WTC11 (cell line): ENCODE results near the gene CAPRIN2. TPM values are rescaled to one million over a fixed set of nuclear protein-coding genes. Genes with fewer than 3 reads are reported as not detected.

Experiments used
- ATAC-seq: fragments of 200-7000 bp; cut with Tn5 transposase; 2 replicates; pipeline ENCODE4 v1.10.0; 2021; ENCODE audit warnings: mild to moderate bottlenecking, moderate library complexity
- CTCF ChIA-PET: fragments of 300-600 bp; sonication (Branson Sonifier 250); formaldehyde crosslinking; loops from one replicate; lab custom pipeline; 2021; ENCODE audit warnings: antibody characterized with exemption; lab: Charles Lee
- POLR2A ChIA-PET: fragments of 350-600 bp; sonication (Branson Sonifier 250); formaldehyde crosslinking; loops from one replicate; lab custom pipeline; 2021; ENCODE audit warnings: antibody characterized with exemption; lab: Charles Lee
- DNase-seq: peaks from one replicate; pipeline ENCODE4 v3.0.0; 2021; ENCODE audit warnings: low spot score
- H3K27ac Mint-ChIP-seq: 2 replicates; pipeline ENCODE4 v1.8.0; 2021; ENCODE audit warnings: mixed read lengths
- H3K27me3 Mint-ChIP-seq: 2 replicates; pipeline ENCODE4 v1.8.0; 2021; ENCODE audit warnings: low read depth, mild to moderate bottlenecking, moderate library complexity, mixed read lengths
- H3K36me3 Mint-ChIP-seq: 2 replicates; pipeline ENCODE4 v1.8.0; 2021; ENCODE audit warnings: mixed read lengths
- H3K4me1 Mint-ChIP-seq: 2 replicates; pipeline ENCODE4 v1.8.0; 2022; ENCODE audit warnings: mixed read lengths
- H3K4me3 Mint-ChIP-seq: 2 replicates; pipeline ENCODE4 v1.8.0; 2021; ENCODE audit warnings: mild to moderate bottlenecking, moderate library complexity, mixed read lengths
- H3K9me3 Mint-ChIP-seq: 2 replicates; pipeline ENCODE4 v1.8.0; 2021; ENCODE audit warnings: mixed read lengths
- CREB1 ChIP-seq: sonication (generic); formaldehyde crosslinking; IDR thresholded peaks from 2 replicates; pipeline ENCODE4 v1.8.0; 2023; ENCODE audit warnings: mild to moderate bottlenecking, missing genetic modification reagents
- GTF2I ChIP-seq: fragments of 250-450 bp; sonication (Bioruptor Pico); conservative IDR thresholded peaks from 2 replicates; pipeline ENCODE4 v1.4.0; 2021; ENCODE audit warnings: mild to moderate bottlenecking
- HMGA2 ChIP-seq: fragments of 250-450 bp; sonication (Bioruptor Pico); IDR thresholded peaks from 2 replicates; pipeline ENCODE4 v1.4.0; 2021; ENCODE audit warnings: mild to moderate bottlenecking, moderate library complexity
- TEAD4 ChIP-seq: sonication (generic); formaldehyde crosslinking; IDR thresholded peaks from 2 replicates; pipeline ENCODE4 v1.8.0; 2022; ENCODE audit warnings: mild to moderate bottlenecking, missing genetic modification reagents
- ZNF219 ChIP-seq: sonication (generic); formaldehyde crosslinking; IDR thresholded peaks from 2 replicates; pipeline ENCODE4 v1.8.0; 2023; ENCODE audit warnings: missing genetic modification reagents, mild to moderate bottlenecking, borderline replicate concordance
- ZNF396 ChIP-seq: fragments of 250-450 bp; sonication (Bioruptor Pico); IDR thresholded peaks from 2 replicates; pipeline ENCODE4 v1.8.0; 2021; ENCODE audit warnings: mild to moderate bottlenecking, moderate library complexity, borderline replicate concordance
- total RNA-seq: library from RNA; stranded (reverse); gene quantifications from 3 replicates; pipeline ENCODE4 v1.2.3, GENCODE V29; 2021
- TF ChIP-seq, protein P1 (sequence below): sonication (generic); formaldehyde crosslinking; IDR thresholded peaks from 2 replicates; pipeline ENCODE4 v1.8.0; 2023; ENCODE audit warnings: missing genetic modification reagents, mild to moderate bottlenecking, borderline replicate concordance
- TF ChIP-seq, protein P2 (sequence below): sonication (generic); formaldehyde crosslinking; IDR thresholded peaks from 2 replicates; pipeline ENCODE4 v1.8.1; 2022; ENCODE audit warnings: low read depth, missing genetic modification reagents, borderline replicate concordance
- TF ChIP-seq, protein P3 (sequence below): sonication (generic); formaldehyde crosslinking; IDR thresholded peaks from 2 replicates; pipeline ENCODE4 v1.8.0; 2022; ENCODE audit warnings: mild to moderate bottlenecking, missing genetic modification reagents
- TF ChIP-seq, protein P4 (sequence below): sonication (generic); formaldehyde crosslinking; IDR thresholded peaks from 2 replicates; pipeline ENCODE4 v1.8.1; 2022; ENCODE audit warnings: missing genetic modification reagents, borderline replicate concordance
- TF ChIP-seq, protein P5 (sequence below): sonication (generic); formaldehyde crosslinking; conservative IDR thresholded peaks from 2 replicates; pipeline ENCODE4 v1.8.1; 2023; ENCODE audit warnings: mild to moderate bottlenecking, low read depth, missing genetic modification reagents, moderate library complexity
- TF ChIP-seq, protein P6 (sequence below): sonication (generic); formaldehyde crosslinking; IDR thresholded peaks from 2 replicates; pipeline ENCODE4 v1.8.1; 2023; ENCODE audit warnings: mild to moderate bottlenecking, missing genetic modification reagents

CAPRIN2 gene
- total RNA-seq, 1 experiment from 2014 or later, result 62.7 TPM

DNA sequence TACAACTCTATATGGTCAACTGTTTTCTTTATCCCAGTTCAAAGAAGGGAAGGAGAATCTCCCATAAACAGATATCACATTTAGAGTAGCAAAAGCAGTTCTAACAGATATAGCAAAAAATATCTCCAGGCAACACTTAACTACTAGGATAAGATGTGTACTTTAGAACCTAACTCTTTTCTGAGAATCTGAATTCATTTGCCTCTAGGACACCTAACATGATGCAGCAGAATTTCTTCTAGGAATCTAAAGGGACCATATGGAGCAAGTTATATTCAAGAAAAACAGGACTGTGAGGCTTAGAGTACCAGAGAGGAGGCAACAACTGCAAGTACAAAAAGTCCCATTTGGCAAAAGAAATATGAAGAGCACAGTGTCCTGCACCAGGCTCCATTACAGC lies 24.4 kb upstream of the CAPRIN2 start:
- Mint-ChIP-seq H3K27me3 (peaks cover 22% of the 10 kb centered on the region), H3K36me3 (peaks cover 80% of the 10 kb centered on the region)
- POLR2A ChIA-PET, result no interaction called here

More for the DNA sequence above, 24.4 kb upstream of the CAPRIN2 start:
- no peak overlapping the region for H3K4me3 Mint-ChIP-seq
- H3K9me3 Mint-ChIP-seq, result peaks cover 69% of the 10 kb centered on the region
- no peak for TF ChIP-seq HMGA2
- no peak for TF ChIP-seq CREB1 (CRISPR knock-in tag)
- TF ChIP-seq, protein P1, sequence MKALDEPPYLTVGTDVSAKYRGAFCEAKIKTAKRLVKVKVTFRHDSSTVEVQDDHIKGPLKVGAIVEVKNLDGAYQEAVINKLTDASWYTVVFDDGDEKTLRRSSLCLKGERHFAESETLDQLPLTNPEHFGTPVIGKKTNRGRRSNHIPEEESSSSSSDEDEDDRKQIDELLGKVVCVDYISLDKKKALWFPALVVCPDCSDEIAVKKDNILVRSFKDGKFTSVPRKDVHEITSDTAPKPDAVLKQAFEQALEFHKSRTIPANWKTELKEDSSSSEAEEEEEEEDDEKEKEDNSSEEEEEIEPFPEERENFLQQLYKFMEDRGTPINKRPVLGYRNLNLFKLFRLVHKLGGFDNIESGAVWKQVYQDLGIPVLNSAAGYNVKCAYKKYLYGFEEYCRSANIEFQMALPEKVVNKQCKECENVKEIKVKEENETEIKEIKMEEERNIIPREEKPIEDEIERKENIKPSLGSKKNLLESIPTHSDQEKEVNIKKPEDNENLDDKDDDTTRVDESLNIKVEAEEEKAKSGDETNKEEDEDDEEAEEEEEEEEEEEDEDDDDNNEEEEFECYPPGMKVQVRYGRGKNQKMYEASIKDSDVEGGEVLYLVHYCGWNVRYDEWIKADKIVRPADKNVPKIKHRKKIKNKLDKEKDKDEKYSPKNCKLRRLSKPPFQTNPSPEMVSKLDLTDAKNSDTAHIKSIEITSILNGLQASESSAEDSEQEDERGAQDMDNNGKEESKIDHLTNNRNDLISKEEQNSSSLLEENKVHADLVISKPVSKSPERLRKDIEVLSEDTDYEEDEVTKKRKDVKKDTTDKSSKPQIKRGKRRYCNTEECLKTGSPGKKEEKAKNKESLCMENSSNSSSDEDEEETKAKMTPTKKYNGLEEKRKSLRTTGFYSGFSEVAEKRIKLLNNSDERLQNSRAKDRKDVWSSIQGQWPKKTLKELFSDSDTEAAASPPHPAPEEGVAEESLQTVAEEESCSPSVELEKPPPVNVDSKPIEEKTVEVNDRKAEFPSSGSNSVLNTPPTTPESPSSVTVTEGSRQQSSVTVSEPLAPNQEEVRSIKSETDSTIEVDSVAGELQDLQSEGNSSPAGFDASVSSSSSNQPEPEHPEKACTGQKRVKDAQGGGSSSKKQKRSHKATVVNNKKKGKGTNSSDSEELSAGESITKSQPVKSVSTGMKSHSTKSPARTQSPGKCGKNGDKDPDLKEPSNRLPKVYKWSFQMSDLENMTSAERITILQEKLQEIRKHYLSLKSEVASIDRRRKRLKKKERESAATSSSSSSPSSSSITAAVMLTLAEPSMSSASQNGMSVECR (CRISPR knock-in tag), result no peak
- TF ChIP-seq, protein P2, sequence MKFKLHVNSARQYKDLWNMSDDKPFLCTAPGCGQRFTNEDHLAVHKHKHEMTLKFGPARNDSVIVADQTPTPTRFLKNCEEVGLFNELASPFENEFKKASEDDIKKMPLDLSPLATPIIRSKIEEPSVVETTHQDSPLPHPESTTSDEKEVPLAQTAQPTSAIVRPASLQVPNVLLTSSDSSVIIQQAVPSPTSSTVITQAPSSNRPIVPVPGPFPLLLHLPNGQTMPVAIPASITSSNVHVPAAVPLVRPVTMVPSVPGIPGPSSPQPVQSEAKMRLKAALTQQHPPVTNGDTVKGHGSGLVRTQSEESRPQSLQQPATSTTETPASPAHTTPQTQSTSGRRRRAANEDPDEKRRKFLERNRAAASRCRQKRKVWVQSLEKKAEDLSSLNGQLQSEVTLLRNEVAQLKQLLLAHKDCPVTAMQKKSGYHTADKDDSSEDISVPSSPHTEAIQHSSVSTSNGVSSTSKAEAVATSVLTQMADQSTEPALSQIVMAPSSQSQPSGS (CRISPR knock-in tag), result no peak
- TF ChIP-seq TEAD4 (CRISPR knock-in tag), result no peak
- TF ChIP-seq, protein P3, sequence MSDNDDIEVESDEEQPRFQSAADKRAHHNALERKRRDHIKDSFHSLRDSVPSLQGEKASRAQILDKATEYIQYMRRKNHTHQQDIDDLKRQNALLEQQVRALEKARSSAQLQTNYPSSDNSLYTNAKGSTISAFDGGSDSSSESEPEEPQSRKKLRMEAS (CRISPR knock-in tag), result no peak
- TF ChIP-seq, protein P4, sequence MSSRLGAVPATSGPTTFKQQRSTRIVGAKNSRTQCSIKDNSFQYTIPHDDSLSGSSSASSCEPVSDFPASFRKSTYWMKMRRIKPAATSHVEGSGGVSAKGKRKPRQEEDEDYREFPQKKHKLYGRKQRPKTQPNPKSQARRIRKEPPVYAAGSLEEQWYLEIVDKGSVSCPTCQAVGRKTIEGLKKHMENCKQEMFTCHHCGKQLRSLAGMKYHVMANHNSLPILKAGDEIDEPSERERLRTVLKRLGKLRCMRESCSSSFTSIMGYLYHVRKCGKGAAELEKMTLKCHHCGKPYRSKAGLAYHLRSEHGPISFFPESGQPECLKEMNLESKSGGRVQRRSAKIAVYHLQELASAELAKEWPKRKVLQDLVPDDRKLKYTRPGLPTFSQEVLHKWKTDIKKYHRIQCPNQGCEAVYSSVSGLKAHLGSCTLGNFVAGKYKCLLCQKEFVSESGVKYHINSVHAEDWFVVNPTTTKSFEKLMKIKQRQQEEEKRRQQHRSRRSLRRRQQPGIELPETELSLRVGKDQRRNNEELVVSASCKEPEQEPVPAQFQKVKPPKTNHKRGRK, result no peak
- TF ChIP-seq, protein P5, sequence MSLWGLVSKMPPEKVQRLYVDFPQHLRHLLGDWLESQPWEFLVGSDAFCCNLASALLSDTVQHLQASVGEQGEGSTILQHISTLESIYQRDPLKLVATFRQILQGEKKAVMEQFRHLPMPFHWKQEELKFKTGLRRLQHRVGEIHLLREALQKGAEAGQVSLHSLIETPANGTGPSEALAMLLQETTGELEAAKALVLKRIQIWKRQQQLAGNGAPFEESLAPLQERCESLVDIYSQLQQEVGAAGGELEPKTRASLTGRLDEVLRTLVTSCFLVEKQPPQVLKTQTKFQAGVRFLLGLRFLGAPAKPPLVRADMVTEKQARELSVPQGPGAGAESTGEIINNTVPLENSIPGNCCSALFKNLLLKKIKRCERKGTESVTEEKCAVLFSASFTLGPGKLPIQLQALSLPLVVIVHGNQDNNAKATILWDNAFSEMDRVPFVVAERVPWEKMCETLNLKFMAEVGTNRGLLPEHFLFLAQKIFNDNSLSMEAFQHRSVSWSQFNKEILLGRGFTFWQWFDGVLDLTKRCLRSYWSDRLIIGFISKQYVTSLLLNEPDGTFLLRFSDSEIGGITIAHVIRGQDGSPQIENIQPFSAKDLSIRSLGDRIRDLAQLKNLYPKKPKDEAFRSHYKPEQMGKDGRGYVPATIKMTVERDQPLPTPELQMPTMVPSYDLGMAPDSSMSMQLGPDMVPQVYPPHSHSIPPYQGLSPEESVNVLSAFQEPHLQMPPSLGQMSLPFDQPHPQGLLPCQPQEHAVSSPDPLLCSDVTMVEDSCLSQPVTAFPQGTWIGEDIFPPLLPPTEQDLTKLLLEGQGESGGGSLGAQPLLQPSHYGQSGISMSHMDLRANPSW (CRISPR knock-in tag), result no peak
- TF ChIP-seq ZNF396 (CRISPR knock-in tag), result no peak
- no peak for TF ChIP-seq GTF2I (CRISPR knock-in tag)
- no peak for TF ChIP-seq ZNF219 (CRISPR knock-in tag)
- TF ChIP-seq, protein P6, sequence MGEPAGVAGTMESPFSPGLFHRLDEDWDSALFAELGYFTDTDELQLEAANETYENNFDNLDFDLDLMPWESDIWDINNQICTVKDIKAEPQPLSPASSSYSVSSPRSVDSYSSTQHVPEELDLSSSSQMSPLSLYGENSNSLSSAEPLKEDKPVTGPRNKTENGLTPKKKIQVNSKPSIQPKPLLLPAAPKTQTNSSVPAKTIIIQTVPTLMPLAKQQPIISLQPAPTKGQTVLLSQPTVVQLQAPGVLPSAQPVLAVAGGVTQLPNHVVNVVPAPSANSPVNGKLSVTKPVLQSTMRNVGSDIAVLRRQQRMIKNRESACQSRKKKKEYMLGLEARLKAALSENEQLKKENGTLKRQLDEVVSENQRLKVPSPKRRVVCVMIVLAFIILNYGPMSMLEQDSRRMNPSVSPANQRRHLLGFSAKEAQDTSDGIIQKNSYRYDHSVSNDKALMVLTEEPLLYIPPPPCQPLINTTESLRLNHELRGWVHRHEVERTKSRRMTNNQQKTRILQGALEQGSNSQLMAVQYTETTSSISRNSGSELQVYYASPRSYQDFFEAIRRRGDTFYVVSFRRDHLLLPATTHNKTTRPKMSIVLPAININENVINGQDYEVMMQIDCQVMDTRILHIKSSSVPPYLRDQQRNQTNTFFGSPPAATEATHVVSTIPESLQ, result no peak
- H3K27ac Mint-ChIP-seq, result no peak overlapping the region
- peaks cover 19% of the 10 kb centered on the region for H3K4me1 Mint-ChIP-seq
- CTCF ChIA-PET, result no interaction called here
- ATAC-seq (no peak), DNase-seq (no peak)
